HepG2 (cell line): ENCODE measurements around the gene AGAP1.

Experiments
- BHLHE40 ChIP-seq: IDR thresholded peaks from 2 replicates; pipeline ENCODE4 v1.6.1; 2011; ENCODE audit warnings: low read length, improper control_type of control experiment
- SMC3 ChIP-seq: IDR thresholded peaks from 2 replicates; pipeline ENCODE4 v1.6.1; 2011; ENCODE audit warnings: low read length, improper control_type of control experiment

- no peak for TF ChIP-seq SMC3
- TF ChIP-seq BHLHE40, result no peak
Observed at GRCh38 chr2:235745597-235745996, 251.8 kb downstream of the AGAP1 start.
